Calu3 (cell line): ENCODE measurements around the gene MYL7. TPM values are rescaled to one million over a fixed set of nuclear protein-coding genes. Genes with fewer than 3 reads are reported as not detected.

Experiments
- BruUV-seq: library from RNA; stranded (reverse); fragments of 400-500 nt; replicated peaks from 2 replicates; lab custom pipeline; 2021; lab: Mats Ljungman, UMichigan
- CTCF ChIA-PET: fragments of 300-600 bp; sonication (Branson Sonifier 250); formaldehyde crosslinking; loops from one replicate; lab custom pipeline; 2022; ENCODE audit warnings: antibody characterized with exemption; lab: Charles Lee
- DNase-seq: peaks from one replicate; pipeline ENCODE4 v3.0.0; 2022
- H3K27ac Mint-ChIP-seq: one replicate; pipeline ENCODE4 v1.8.0; 2022; ENCODE audit warnings: mixed read lengths; ENCODE audit not compliant: unreplicated experiment
- H3K27me3 Mint-ChIP-seq: one replicate; pipeline ENCODE4 v1.8.0; 2022; ENCODE audit warnings: mixed read lengths; ENCODE audit not compliant: unreplicated experiment
- H3K36me3 Mint-ChIP-seq: one replicate; pipeline ENCODE4 v1.8.0; 2022; ENCODE audit warnings: mild to moderate bottlenecking, moderate library complexity, mixed read lengths; ENCODE audit not compliant: insufficient read depth, unreplicated experiment
- H3K4me1 Mint-ChIP-seq: one replicate; pipeline ENCODE4 v1.8.0; 2022; ENCODE audit warnings: mild to moderate bottlenecking, low read depth, mixed read lengths; ENCODE audit not compliant: unreplicated experiment
- H3K4me3 Mint-ChIP-seq: one replicate; pipeline ENCODE4 v1.8.0; 2022; ENCODE audit warnings: mild to moderate bottlenecking, low read depth, moderate library complexity, mixed read lengths; ENCODE audit not compliant: unreplicated experiment
- H3K9me3 Mint-ChIP-seq: one replicate; pipeline ENCODE4 v1.8.0; 2022; ENCODE audit warnings: low read depth, mixed read lengths; ENCODE audit not compliant: unreplicated experiment
- CTCF ChIP-seq: fragments of 200-600 bp; IDR thresholded peaks from one replicate; pipeline ENCODE4 v1.8.0; 2022; ENCODE audit warnings: antibody characterized with exemption; ENCODE audit not compliant: unreplicated experiment
- intact Hi-C: fragments of 100-400 bp; cut with micrococcal nuclease; formaldehyde crosslinking; loops from one replicate; pipeline ENCODE4 v1.10.0; 2022; ENCODE audit not compliant: unreplicated experiment
- total RNA-seq: library from RNA; stranded (reverse); gene quantifications from 2 replicates; pipeline ENCODE4 v1.2.3, GENCODE V29; 2022

MYL7 gene
- total RNA-seq, 1 experiment from 2014 or later, result not detected

DNA sequence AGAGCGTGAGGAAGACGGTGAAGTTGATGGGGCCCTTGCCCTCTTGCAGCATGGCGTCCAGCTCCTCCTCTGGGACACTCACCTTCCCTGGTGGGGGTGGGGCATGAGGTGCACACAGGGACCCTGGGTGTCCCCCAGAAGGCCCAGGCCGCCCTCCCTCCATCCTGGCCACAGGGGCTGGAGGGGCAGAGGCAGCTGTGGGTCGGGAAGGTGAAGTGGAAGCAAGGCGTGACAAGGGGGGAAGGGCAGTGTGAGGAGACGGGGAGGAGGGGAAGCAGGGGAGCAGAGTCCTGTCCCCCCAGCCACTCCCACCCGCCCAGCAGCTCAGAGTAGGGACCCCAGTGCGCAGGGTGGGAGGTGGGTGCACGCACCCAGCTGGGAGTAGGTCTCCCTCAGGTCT, 791 bp downstream of the MYL7 start:
- H3K4me1 Mint-ChIP-seq, result no peaks in the 10 kb centered on the region
- no peaks in the 10 kb centered on the region for H3K36me3 Mint-ChIP-seq
- peaks cover 77% of the 10 kb centered on the region for H3K27me3 Mint-ChIP-seq
- no TSS peak for BruUV-seq
- no peak overlapping the region for H3K4me3 Mint-ChIP-seq
- CTCF ChIA-PET, result no interaction called here
- no peak for DNase-seq
- H3K9me3 Mint-ChIP-seq, result no peaks in the 10 kb centered on the region
- intact Hi-C loops, result no loop called here
- H3K27ac Mint-ChIP-seq, result no peak overlapping the region
- no peak for TF ChIP-seq CTCF

DNA sequence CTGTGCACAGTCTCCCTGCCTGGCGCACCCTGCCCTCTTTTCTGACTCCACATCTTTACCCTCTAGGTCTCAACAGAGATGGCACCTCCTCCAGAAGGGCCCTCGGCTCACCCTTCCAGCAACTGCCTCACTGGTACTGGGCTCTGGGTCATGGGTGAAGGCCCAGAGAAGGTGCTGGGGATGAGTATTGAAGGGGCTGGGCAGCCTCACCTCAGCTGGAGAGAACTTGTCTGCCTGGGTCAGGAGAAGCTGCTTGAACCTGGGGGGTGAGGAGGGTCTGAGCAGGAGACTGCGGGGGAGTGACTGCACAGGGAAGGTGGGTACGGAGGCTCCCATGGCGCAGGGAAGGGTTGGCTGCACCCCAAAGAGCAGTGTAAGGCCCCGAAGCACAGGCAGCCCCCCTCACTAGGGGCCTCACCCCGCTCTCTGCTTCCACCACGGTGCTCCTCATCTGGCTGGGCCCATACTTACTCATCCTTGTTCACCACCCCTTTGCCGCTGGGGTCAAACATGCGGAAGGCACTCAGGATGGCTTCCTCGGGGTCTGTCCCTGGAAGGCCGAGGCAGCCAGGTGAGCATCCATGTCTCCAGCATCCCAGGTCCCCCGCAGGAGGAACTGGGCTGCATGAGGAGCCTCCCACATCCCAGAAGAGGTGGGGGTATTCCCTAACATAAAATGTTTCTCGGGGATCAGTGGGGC, 1.7 kb downstream of the MYL7 start:
- CTCF ChIA-PET, result no interaction called here

DNA sequence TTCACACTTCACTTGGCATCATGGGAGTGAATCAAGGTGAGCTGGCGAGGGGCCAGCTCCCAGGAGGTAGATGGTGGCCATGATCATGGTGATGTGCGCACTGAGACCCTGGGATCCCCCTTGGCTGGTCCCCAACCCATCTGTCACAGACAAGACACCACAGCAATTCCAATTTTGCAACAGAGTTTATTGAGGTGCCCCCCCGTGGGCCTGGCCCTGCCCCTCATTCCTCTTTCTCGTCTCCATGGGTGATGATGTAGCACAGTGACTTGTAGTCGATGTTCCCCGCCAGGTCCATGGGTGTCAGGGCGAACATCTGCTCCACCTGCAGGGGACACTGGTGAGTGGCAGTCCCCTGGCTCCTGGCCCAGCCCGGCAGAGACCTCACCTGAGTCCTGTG, 2.4 kb downstream of the MYL7 start:
- Mint-ChIP-seq H3K36me3 (no peaks in the 10 kb centered on the region), H3K27me3 (peaks cover 77% of the 10 kb centered on the region), H3K27ac (no peak overlapping the region), H3K4me1 (no peaks in the 10 kb centered on the region), H3K4me3 (no peak overlapping the region), H3K9me3 (no peaks in the 10 kb centered on the region)
- DNase-seq, result no peak
- intact Hi-C loops, result no loop called here
- no TSS peak for BruUV-seq
- CTCF ChIA-PET, result interaction anchor here (0.7 kb wide), 1 partner anchor 13 kb away, joined by 3 read pairs; no protein-coding TSS in a partner anchor
- TF ChIP-seq CTCF, result no peak

More for the DNA sequence above, 1.7 kb downstream of the MYL7 start:
- BruUV-seq, result no TSS peak
- Mint-ChIP-seq H3K4me1 (no peaks in the 10 kb centered on the region), H3K27me3 (peaks cover 77% of the 10 kb centered on the region), H3K4me3 (no peak overlapping the region), H3K36me3 (no peaks in the 10 kb centered on the region), H3K9me3 (no peaks in the 10 kb centered on the region), H3K27ac (no peak overlapping the region)
- no peak for TF ChIP-seq CTCF
- intact Hi-C loops, result no loop called here
- no peak for DNase-seq

DNA sequence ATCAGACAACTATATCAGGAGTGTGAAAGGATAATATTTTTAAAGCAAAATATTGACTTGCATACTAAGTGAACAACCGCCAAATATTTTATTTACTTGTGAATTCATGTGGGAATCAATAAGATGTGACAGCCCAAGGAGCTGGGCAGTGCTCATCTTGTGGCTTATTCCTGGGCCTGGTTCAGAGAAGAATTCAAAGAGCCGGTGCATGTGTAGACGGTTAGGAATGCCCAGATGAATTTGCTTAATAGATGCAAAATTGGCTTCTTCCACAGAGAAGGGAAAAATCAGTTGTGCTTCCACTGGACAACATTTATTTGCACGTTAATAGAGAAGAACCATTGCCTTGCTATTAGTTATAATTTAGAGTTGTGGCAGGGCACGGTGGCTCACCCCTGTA, 4.4 kb downstream of the MYL7 start:
- Mint-ChIP-seq H3K4me3 (no peak overlapping the region), H3K9me3 (no peaks in the 10 kb centered on the region), H3K27me3 (peaks cover 87% of the 10 kb centered on the region), H3K36me3 (no peaks in the 10 kb centered on the region), H3K4me1 (peaks cover 7% of the 10 kb centered on the region), H3K27ac (no peak overlapping the region)
- CTCF ChIA-PET, result interaction anchor here (1.4 kb wide), 1 partner anchor 13 kb away, joined by 3 read pairs; the partner anchor contains the start of gene POLD2
- intact Hi-C loops, result no loop called here
- DNase-seq, result no peak
- no TSS peak for BruUV-seq
- no peak for TF ChIP-seq CTCF
